LHCN-M2 (cell line): ENCODE measurements around the gene ERC2. TPM values are rescaled to one million over a fixed set of nuclear protein-coding genes. Genes with fewer than 3 reads are reported as not detected.

Experiments
- DNase-seq: peaks from one replicate; pipeline ENCODE4 v3.0.0-alpha.2; 2012; ENCODE audit warnings: low read depth
- total RNA-seq: library from RNA; depleted of rRNA; stranded (reverse); fragments of >200 nt; gene quantifications from 2 replicates; pipeline ENCODE4 v1.2.3, GENCODE V29; 2014

ERC2 gene
- total RNA-seq, 1 experiment from 2014 or later = 0.11 TPM

- DNase-seq = no peak
Observed at GRCh38 chr3:55597641-55598040, 870.6 kb downstream of the ERC2 start.

- DNase-seq = no peak
Observed at GRCh38 chr3:55596212-55596611, 872.1 kb downstream of the ERC2 start.

- DNase-seq = no peak
Observed at GRCh38 chr3:55595420-55595819, 872.8 kb downstream of the ERC2 start.

- peak; percentile 20 for DNase-seq
Observed at GRCh38 chr3:55592572-55592971, 875.7 kb downstream of the ERC2 start.

GRCh38 chr3:55591888-55592287 is 876.4 kb downstream of the ERC2 start:
- DNase-seq = no peak

GRCh38 chr3:55588146-55588765 is 880.0 kb downstream of the ERC2 start:
- no peak for DNase-seq

- DNase-seq = no peak
Observed at GRCh38 chr3:55585856-55586255, 882.4 kb downstream of the ERC2 start.

GRCh38 chr3:55584716-55585368 is 883.4 kb downstream of the ERC2 start:
- no peak for DNase-seq

GRCh38 chr3:55584030-55584429 is 884.2 kb downstream of the ERC2 start:
- DNase-seq = no peak

- no peak for DNase-seq
Observed at GRCh38 chr3:55583475-55583874, 884.8 kb downstream of the ERC2 start.

GRCh38 chr3:55579496-55579895 is 888.8 kb downstream of the ERC2 start:
- peak; percentile 45 for DNase-seq

- no peak for DNase-seq
Observed at GRCh38 chr3:55576621-55577388, 891.5 kb downstream of the ERC2 start.

- DNase-seq = no peak
Observed at GRCh38 chr3:55574671-55575070, 893.6 kb downstream of the ERC2 start.

- no peak for DNase-seq
Observed at GRCh38 chr3:55572816-55573215, 895.5 kb downstream of the ERC2 start.

- DNase-seq = no peak
Observed at GRCh38 chr3:55571913-55572312, 896.4 kb downstream of the ERC2 start.

GRCh38 chr3:55571216-55571813 is 897.0 kb downstream of the ERC2 start:
- DNase-seq = peak; percentile 10

- peak; percentile 83 for DNase-seq
Observed at GRCh38 chr3:55570271-55570711, 898.0 kb downstream of the ERC2 start.

GRCh38 chr3:55569033-55569599 is 899.2 kb downstream of the ERC2 start:
- no peak for DNase-seq

GRCh38 chr3:55567615-55568014 is 900.7 kb downstream of the ERC2 start:
- DNase-seq = no peak

- no peak for DNase-seq
Observed at GRCh38 chr3:55567121-55567520, 901.1 kb downstream of the ERC2 start.

GRCh38 chr3:55565521-55565920 is 902.7 kb downstream of the ERC2 start:
- no peak for DNase-seq

GRCh38 chr3:55564726-55565125 is 903.5 kb downstream of the ERC2 start:
- DNase-seq = no peak
